Kidney epithelial cell (primary cell): ENCODE data around the gene TMEM233. TPM values are rescaled to one million over a fixed set of nuclear protein-coding genes. Genes with fewer than 3 reads are reported as not detected.

Experiments
- DNase-seq: peaks from one replicate; pipeline ENCODE4 v3.0.0-alpha.2; 2010; ENCODE audit warnings: low read depth
- H3K27me3 ChIP-seq: 2 replicates; pipeline ENCODE4 v1.6.0; 2011; ENCODE audit warnings: low read length; ENCODE audit not compliant: control insufficient read depth, insufficient read depth
- H3K36me3 ChIP-seq: 2 replicates; pipeline ENCODE4 v1.5.1; 2011; ENCODE audit warnings: low read length; ENCODE audit not compliant: control insufficient read depth, insufficient read depth
- H3K4me3 ChIP-seq: 2 replicates; pipeline ENCODE4 v1.5.1; 2011; ENCODE audit warnings: low read depth, mild to moderate bottlenecking, control low read depth, low read length
- CTCF ChIP-seq: IDR thresholded peaks from 2 replicates; pipeline ENCODE4 v1.5.1; 2011; ENCODE audit warnings: mild to moderate bottlenecking, moderate library complexity, low read length, control low read depth, inconsistent platforms; ENCODE audit not compliant: insufficient read depth, poor library complexity, severe bottlenecking
- total RNA-seq: library from RNA; depleted of rRNA; stranded (reverse); fragments of >200 nt; gene quantifications from 2 replicates; pipeline ENCODE4 v1.2.3, GENCODE V29; 2015

Gene TMEM233
- total RNA-seq, 1 donor from 2014 or later: 1.5 TPM

GRCh38 chr12:119664642-119665041, 71.1 kb downstream of the TMEM233 start:
- Histone ChIP-seq H3K27me3 (no peaks in the 10 kb centered on the region), H3K36me3 (no peaks in the 10 kb centered on the region), H3K4me3 (no peak overlapping the region)
- no peak for TF ChIP-seq CTCF
- DNase-seq: no peak

- TF ChIP-seq CTCF: no peak
- Histone ChIP-seq H3K36me3 (no peaks in the 10 kb centered on the region), H3K27me3 (no peaks in the 10 kb centered on the region), H3K4me3 (no peak overlapping the region)
- no peak for DNase-seq
Measured at GRCh38 chr12:119665164-119665929, 71.8 kb downstream of the TMEM233 start.

- Histone ChIP-seq H3K27me3 (no peaks in the 10 kb centered on the region), H3K36me3 (no peaks in the 10 kb centered on the region), H3K4me3 (no peak overlapping the region)
- no peak for DNase-seq
- no peak for TF ChIP-seq CTCF
Measured at GRCh38 chr12:119666226-119666795, 72.7 kb downstream of the TMEM233 start.

GRCh38 chr12:119666900-119667576, 73.5 kb downstream of the TMEM233 start:
- Histone ChIP-seq H3K36me3 (no peaks in the 10 kb centered on the region), H3K27me3 (no peaks in the 10 kb centered on the region), H3K4me3 (peak overlapping the region; percentile 20)
- no peak for TF ChIP-seq CTCF
- no peak for DNase-seq

- TF ChIP-seq CTCF: peak; percentile 61
- H3K36me3 ChIP-seq: peaks cover 1% of the 10 kb centered on the region
- H3K27me3 ChIP-seq: no peaks in the 10 kb centered on the region
- peak within 1 kb of the TSS; percentile 98 for H3K4me3 ChIP-seq
- DNase-seq: peak; percentile 92
Measured at GRCh38 chr12:119667577-119668323, 74.2 kb downstream of the TMEM233 start, which contains the start of gene PRKAB1. Gene PRKAB1 (plus strand): TSS chr12:119668133. CDS start chr12:119668245, 112 bp downstream.
